T47D (cell line): ENCODE measurements around the gene EXOC6.

Experiments
- DNase-seq, 2 experiments: peaks; one replicate each; pipeline versions ENCODE4 v3.0.0 to v3.0.0-alpha.2; 2011 to 2012; ENCODE audit warnings: low read depth in 1 of 2, low spot score in 1 of 2
- JUND ChIP-seq: IDR thresholded peaks from 2 replicates; pipeline ENCODE4 v1.6.1; 2012; ENCODE audit warnings: low read depth
- in situ Hi-C: cut with HindIII; loops from 2 replicates; pipeline ENCODE4 v1.10.0; 2016; ENCODE audit warnings: low sequenced_read_pairs, low pct_unique_long_range_greater_than_20kb

EXOC6 gene

GRCh38 chr10:93063977-93064660 lies 215.8 kb downstream of the EXOC6 start:
- in situ Hi-C loops: no loop called here
- DNase-seq: no peak
- TF ChIP-seq JUND: no peak

GRCh38 chr10:93064874-93065660 lies 216.7 kb downstream of the EXOC6 start:
- DNase-seq: no peak
- TF ChIP-seq JUND: no peak
- in situ Hi-C loops: no loop called here

- no peak for DNase-seq
- no peak for TF ChIP-seq JUND
These were observed 217.6 kb downstream of the EXOC6 start for GRCh38 chr10:93065675-93066543.

GRCh38 chr10:93066544-93066913 lies 218.2 kb downstream of the EXOC6 start:
- in situ Hi-C loops: no loop called here
- no peak for TF ChIP-seq JUND
- DNase-seq: no peak

More at GRCh38 chr10:93065675-93066543, 217.6 kb downstream of the EXOC6 start:
- in situ Hi-C loops: no loop called here

- in situ Hi-C loops: no loop called here
- DNase-seq: no peak
- TF ChIP-seq JUND: no peak
These were observed 219.4 kb downstream of the EXOC6 start for GRCh38 chr10:93067443-93068365.

- no peak for TF ChIP-seq JUND
- in situ Hi-C loops: no loop called here
These were observed 220.3 kb downstream of the EXOC6 start for GRCh38 chr10:93068411-93069244.

GRCh38 chr10:93069245-93069561 lies 220.9 kb downstream of the EXOC6 start:
- no peak for TF ChIP-seq JUND
- in situ Hi-C loops: no loop called here

More at GRCh38 chr10:93068411-93069244, 220.3 kb downstream of the EXOC6 start:
- DNase-seq: no peak

GRCh38 chr10:93070378-93071176 lies 222.3 kb downstream of the EXOC6 start:
- no peak for TF ChIP-seq JUND
- no peak for DNase-seq
- in situ Hi-C loops: no loop called here

More at GRCh38 chr10:93069245-93069561, 220.9 kb downstream of the EXOC6 start:
- no peak for DNase-seq

GRCh38 chr10:93071177-93071472 lies 222.8 kb downstream of the EXOC6 start:
- DNase-seq: no peak
- no peak for TF ChIP-seq JUND
- in situ Hi-C loops: no loop called here

GRCh38 chr10:93071674-93072224 lies 223.4 kb downstream of the EXOC6 start:
- in situ Hi-C loops: no loop called here
- DNase-seq: peak; percentile 84 to 99
- TF ChIP-seq JUND: no peak

GRCh38 chr10:93072225-93072712 lies 223.9 kb downstream of the EXOC6 start:
- peak; percentile 58 to 84 for DNase-seq
- TF ChIP-seq JUND: no peak
- in situ Hi-C loops: no loop called here
